Body of pancreas (tissue), 4 donors: ENCODE measurements around the gene MAD1L1.

Experiments
- POLR2A ChIP-seq, 3 donors: fragments of 450-650 bp; IDR thresholded peaks; one replicate each; pipeline ENCODE4 v1.6.1; 2016; ENCODE audit warnings: antibody characterized with exemption in 3 of 3, mild to moderate bottlenecking in 2 of 3
- TF ChIP-seq, protein P1 (sequence below), 7 experiments: fragments of 450-650 bp in 4 of 7; fragments of 200-600 bp in 3 of 7; sonication (generic) in 3 of 7; IDR thresholded peaks; one replicate each; pipeline ENCODE4 v1.5.1; 2016 to 2019; ENCODE audit warnings: antibody characterized with exemption in 7 of 7

DNA sequence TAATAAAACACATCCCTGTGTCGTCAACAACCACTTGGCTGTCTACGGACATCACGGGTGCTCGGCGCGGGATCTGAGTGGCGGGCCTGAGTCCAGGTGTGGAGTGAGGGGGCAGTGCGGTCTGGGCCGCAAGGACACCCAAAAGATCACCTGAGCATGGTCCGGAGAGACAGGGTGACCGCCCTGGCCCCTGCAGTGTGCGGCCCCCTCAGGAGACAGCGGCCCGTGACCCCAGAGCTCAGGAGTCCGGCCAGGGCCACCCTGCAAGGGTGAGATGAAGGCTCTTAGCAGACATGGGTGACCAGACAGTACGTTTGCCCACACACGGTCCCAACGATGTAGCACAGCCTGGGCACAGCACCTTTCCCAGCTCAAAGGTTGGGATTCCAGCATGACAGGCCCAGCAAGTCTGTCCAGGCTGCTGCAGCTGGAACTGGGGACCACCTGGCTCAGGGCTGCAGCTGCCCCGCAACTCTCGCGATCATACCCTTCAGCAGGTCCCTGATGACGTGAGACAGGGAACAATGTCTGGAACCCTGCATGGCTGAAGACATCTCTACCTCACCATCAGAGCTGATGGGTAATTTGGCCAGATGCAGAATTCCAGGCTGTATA lies 324.9 kb downstream of the MAD1L1 start:
- TF ChIP-seq, protein P1, sequence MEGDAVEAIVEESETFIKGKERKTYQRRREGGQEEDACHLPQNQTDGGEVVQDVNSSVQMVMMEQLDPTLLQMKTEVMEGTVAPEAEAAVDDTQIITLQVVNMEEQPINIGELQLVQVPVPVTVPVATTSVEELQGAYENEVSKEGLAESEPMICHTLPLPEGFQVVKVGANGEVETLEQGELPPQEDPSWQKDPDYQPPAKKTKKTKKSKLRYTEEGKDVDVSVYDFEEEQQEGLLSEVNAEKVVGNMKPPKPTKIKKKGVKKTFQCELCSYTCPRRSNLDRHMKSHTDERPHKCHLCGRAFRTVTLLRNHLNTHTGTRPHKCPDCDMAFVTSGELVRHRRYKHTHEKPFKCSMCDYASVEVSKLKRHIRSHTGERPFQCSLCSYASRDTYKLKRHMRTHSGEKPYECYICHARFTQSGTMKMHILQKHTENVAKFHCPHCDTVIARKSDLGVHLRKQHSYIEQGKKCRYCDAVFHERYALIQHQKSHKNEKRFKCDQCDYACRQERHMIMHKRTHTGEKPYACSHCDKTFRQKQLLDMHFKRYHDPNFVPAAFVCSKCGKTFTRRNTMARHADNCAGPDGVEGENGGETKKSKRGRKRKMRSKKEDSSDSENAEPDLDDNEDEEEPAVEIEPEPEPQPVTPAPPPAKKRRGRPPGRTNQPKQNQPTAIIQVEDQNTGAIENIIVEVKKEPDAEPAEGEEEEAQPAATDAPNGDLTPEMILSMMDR (IDR thresholded peaks at IDR 0.05), result no peak
- no peak for TF ChIP-seq POLR2A (IDR thresholded peaks at IDR 0.05)
